GM13976 (cell line): Measurements from ENCODE around the gene KISS1.

Experiments
- DNase-seq: peaks from one replicate; pipeline ENCODE4 v3.0.0; 2012; ENCODE audit warnings: low spot score
- in situ Hi-C: fragments of 300-500 bp; cut with MboI; formaldehyde crosslinking; loops from one replicate; pipeline ENCODE4 v1.12.0; 2022; ENCODE audit warnings: low sequenced_read_pairs, mixed read lengths, inconsistent platforms; ENCODE audit not compliant: unreplicated experiment
- TF ChIP-seq, protein P1 (sequence below): IDR thresholded peaks from 2 replicates; pipeline ENCODE4 v1.5.1; 2012; ENCODE audit warnings: borderline replicate concordance, mild to moderate bottlenecking; ENCODE audit not compliant: insufficient read depth; ENCODE audit errors: extremely low read depth, missing control alignments, control extremely low read depth

Gene KISS1

DNA sequence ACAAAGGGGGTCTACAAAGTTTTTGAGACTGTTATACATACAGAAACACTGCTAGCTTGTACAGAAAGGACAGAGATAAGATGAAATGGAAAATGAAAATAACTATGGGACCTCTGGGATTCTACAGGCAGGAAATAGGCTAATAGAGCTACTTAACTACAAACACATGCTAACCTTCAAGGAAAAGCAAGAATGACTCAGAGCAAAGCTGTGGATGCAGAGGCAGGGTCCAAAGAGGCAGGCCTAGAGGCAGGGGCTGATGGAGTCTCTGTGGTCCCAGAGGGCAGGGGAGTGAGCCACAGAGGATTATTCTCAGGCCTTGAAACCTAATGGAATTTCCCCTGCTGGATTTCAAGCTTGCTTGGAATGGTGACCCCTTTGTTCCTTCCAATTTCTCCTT lies 36.2 kb upstream of the KISS1 start:
- TF ChIP-seq, protein P1, sequence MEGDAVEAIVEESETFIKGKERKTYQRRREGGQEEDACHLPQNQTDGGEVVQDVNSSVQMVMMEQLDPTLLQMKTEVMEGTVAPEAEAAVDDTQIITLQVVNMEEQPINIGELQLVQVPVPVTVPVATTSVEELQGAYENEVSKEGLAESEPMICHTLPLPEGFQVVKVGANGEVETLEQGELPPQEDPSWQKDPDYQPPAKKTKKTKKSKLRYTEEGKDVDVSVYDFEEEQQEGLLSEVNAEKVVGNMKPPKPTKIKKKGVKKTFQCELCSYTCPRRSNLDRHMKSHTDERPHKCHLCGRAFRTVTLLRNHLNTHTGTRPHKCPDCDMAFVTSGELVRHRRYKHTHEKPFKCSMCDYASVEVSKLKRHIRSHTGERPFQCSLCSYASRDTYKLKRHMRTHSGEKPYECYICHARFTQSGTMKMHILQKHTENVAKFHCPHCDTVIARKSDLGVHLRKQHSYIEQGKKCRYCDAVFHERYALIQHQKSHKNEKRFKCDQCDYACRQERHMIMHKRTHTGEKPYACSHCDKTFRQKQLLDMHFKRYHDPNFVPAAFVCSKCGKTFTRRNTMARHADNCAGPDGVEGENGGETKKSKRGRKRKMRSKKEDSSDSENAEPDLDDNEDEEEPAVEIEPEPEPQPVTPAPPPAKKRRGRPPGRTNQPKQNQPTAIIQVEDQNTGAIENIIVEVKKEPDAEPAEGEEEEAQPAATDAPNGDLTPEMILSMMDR, result no peak
- in situ Hi-C loops, result no loop called here
- no peak for DNase-seq

DNA sequence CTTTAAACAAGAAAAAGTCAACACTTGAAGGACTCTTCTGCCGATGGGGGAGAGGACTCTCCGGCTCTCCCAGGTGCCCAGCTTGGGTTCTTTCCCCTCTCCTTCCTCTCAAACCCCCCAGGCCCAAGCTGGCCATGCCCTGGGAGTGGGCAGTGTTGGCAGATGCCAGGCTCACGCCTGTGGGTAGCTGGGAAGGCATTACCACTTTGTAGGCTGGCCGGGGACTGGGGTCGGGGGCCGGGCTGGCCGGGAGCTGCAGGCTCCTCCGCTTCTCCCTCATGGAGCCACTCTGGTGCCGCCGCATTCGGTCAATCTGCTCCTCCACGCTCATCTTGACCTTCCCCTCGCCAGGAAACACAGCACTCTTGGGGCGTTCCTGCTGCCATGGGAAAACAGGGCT lies 33.9 kb upstream of the KISS1 start:
- no peak for DNase-seq
- in situ Hi-C loops, result no loop called here
- TF ChIP-seq, protein P1, result no peak

DNA sequence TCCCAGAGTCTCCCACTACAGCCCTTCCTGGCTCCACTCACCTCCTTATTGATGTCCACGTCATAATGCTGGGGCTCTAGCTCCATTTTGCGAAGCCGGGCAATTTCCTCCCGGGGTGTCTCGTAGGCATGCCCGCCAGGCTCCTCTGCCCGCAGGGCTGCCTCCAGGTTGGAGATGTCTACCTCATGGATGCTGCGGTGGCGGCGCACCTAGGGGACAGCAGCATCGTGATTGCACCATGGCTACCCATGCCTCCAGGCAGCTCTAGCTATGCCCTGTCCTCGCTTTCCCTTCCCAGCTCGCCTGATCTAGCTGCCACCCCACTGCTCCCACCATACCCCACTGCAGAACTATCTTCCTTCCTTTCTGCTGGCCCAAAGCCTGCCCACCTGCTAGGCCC lies 32.6 kb upstream of the KISS1 start:
- TF ChIP-seq, protein P1, result no peak
- no peak for DNase-seq
- in situ Hi-C loops, result no loop called here

DNA sequence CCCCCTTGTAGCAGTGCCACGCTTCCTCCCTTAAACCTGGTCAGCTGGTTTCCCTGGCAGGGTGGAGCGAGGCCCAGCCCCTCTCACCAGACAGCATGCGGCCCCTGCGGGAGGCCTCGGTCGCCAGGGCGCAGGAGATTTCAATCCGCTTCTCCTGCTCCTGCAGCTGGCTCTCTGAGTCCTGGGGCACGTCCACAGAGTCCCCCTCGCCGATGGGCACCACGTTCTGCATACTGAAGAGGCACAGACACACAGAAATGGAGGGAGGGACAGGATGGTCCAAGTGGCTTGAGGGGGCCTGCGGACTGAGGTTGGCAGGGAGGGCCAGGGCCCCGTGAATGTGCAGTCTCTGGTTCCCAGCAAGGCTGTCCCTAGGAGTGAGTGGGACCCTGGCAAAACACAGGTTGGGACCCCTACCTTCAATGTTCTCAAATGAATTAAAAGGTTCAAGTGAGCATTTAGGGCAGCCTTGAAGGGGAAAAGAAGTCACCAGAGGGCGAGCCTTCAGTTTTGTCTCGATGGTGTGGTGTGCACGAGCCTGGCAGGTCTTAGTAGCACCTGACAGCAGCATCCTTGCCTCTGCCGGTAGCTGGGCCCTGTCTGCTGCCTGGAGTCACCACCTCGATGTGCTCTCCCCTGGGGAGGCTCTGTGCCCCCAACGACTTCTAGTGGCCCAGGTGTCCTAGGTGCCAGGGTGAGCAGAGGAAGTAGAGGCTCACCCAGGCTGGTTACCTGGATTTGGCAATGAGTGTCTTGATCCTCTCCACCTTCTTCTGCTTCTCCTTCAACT lies 31.9 kb upstream of the KISS1 start:
- TF ChIP-seq, protein P1, result no peak
- in situ Hi-C loops, result no loop called here
- no peak for DNase-seq

DNA sequence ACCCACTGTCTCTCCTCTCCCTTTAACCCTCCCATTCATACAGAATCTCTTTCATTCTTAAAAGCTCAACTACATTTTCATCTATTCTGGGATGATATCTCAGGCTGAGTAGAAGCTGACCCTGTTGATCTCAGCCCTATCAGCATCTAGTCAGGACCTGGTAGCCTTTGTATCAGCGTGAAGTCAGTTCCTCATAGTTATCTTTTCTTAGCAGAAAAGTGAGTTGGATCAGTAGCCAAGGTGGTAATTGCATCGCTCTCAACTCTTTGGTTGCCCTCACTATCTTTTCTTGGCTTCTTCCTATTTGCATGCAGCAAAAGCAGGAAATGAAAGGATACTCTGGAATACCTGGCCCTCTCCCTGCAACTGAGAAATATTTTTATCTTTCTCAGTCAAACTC lies 31.1 kb upstream of the KISS1 start:
- in situ Hi-C loops, result no loop called here
- DNase-seq, result no peak
- TF ChIP-seq, protein P1, result no peak

DNA sequence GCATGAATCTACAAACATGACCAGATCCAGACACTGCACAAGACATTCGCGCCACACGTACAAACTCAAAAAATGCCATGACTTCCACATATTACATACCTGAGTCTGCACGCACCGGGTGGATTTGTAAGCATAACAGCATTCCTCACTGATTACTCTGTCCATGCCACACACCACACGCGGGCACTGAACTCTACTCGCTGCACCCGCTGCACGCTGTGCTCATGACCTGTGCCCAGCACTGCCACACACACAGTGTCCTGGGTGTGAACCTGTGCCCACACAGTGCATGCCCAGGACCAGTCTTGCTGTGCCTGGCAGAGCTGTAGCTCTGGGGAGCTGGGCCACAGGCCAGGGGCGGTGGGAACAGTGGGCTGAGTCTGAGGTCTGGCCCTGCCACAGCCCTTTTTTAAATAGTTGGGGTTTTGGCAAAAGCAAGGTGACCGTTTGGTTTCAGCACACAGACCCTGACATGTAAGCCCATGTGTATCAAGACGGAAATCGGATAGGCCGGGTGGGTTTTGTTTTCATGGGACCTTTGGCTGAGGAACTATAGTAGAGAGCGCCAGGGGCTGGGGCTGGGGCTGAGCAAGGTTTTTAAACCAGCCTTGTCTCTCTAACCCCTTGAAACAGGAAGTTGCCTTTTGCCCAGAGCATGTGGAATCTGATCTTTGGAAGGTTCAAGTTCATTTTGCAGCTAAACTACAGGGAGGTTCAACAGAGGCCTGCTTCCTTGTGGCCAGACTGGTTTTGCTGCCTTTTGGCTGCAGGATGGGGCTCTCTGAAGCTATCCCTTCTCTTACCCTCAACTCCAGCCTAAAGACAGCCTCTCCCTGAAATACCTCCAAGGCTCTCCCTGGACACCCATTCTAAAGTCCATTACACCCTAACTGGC lies 29.8 kb upstream of the KISS1 start:
- DNase-seq, result no peak
- in situ Hi-C loops, result no loop called here

More for the DNA sequence above, 29.8 kb upstream of the KISS1 start:
- TF ChIP-seq, protein P1, result no peak
